GM18505 (cell line): ENCODE data around the gene PDZD2.
"Not testable (repeated sequence)": the region's sequence is repeated elsewhere in the genome, so short reads cannot be mapped to it uniquely, and the experiment has no call there.

Experiments
- ATAC-seq: cut with Tn5 transposase; IDR thresholded peaks from one replicate; pipeline ENCODE4 v1.9.1; 2021; ENCODE audit not compliant: unreplicated experiment
- POLR2A ChIP-seq: IDR thresholded peaks from 4 replicates; pipeline ENCODE4 v1.6.1; 2011; ENCODE audit warnings: borderline replicate concordance; ENCODE audit not compliant: insufficient read depth, insufficient read length; ENCODE audit errors: extremely low read depth

PDZD2 gene

GRCh38 chr5:31717561-31717960 lies 78.6 kb downstream of the PDZD2 start:
- no peak for ATAC-seq
- no peak for TF ChIP-seq POLR2A

- no peak for TF ChIP-seq POLR2A
- no peak for ATAC-seq
Measured at GRCh38 chr5:31720004-31720403, 81.1 kb downstream of the PDZD2 start.

GRCh38 chr5:31720811-31721345 lies 81.9 kb downstream of the PDZD2 start:
- no peak for ATAC-seq
- no peak for TF ChIP-seq POLR2A

- TF ChIP-seq POLR2A, result no peak
- no peak for ATAC-seq
Measured at GRCh38 chr5:31722111-31722510, 83.2 kb downstream of the PDZD2 start.

- no peak for ATAC-seq
- no peak for TF ChIP-seq POLR2A
Measured at GRCh38 chr5:31725996-31726395, 87.1 kb downstream of the PDZD2 start.

- no peak for TF ChIP-seq POLR2A
- ATAC-seq, result no peak
Measured at GRCh38 chr5:31726952-31727351, 88.0 kb downstream of the PDZD2 start.

- no peak for TF ChIP-seq POLR2A
- no peak for ATAC-seq
Measured at GRCh38 chr5:31728039-31728438, 89.1 kb downstream of the PDZD2 start.

- ATAC-seq, result not testable (repeated sequence)
Measured at GRCh38 chr5:31728806-31729205, 89.9 kb downstream of the PDZD2 start.

- TF ChIP-seq POLR2A, result no peak
- no peak for ATAC-seq
Measured at GRCh38 chr5:31730139-31730538, 91.2 kb downstream of the PDZD2 start.

GRCh38 chr5:31731016-31731415 lies 92.1 kb downstream of the PDZD2 start:
- no peak for ATAC-seq
- no peak for TF ChIP-seq POLR2A

GRCh38 chr5:31731710-31732301 lies 92.9 kb downstream of the PDZD2 start:
- no peak for TF ChIP-seq POLR2A
- ATAC-seq, result no peak

GRCh38 chr5:31732821-31733220 lies 93.9 kb downstream of the PDZD2 start:
- not testable (repeated sequence) for ATAC-seq

GRCh38 chr5:31733371-31733770 lies 94.4 kb downstream of the PDZD2 start:
- TF ChIP-seq POLR2A, result no peak
- ATAC-seq, result no peak

GRCh38 chr5:31736127-31736526 lies 97.2 kb downstream of the PDZD2 start:
- TF ChIP-seq POLR2A, result no peak
- no peak for ATAC-seq

- no peak for TF ChIP-seq POLR2A
- no peak for ATAC-seq
Measured at GRCh38 chr5:31738199-31738598, 99.3 kb downstream of the PDZD2 start.
